NCI-H2171 treated with DMSO at 0.1 percent for 48 hours (cell line): ENCODE results near the gene LYPLA2.
A peak's percentile ranks its signal among the peaks of the same experiment; 100 is the strongest.

ENCODE experiments used
- DNase-seq: peaks from one replicate; lab custom pipeline; 2025; lab: John Stamatoyannopoulos, UW

The LYPLA2 gene

GRCh38 chr1:23837908-23838307 lies 47.0 kb downstream of the LYPLA2 start:
- no peak for DNase-seq

GRCh38 chr1:23838401-23838866 lies 47.5 kb downstream of the LYPLA2 start:
- peak; percentile 80 for DNase-seq

- DNase-seq, result no peak
Measured at GRCh38 chr1:23843644-23844043, 52.7 kb downstream of the LYPLA2 start.
